K562 (cell line): ENCODE data around the gene PNCK. TPM values are rescaled to one million over a fixed set of nuclear protein-coding genes. Genes with fewer than 3 reads are reported as not detected.

ENCODE experiments used
- ATAC-seq: fragments of 200-7000 bp; cut with Tn5 transposase; 3 replicates; pipeline ENCODE4 v1.9.1; 2020; ENCODE audit warnings: moderate library complexity
- BruUV-seq: library from RNA; stranded (reverse); fragments of 400-500 nt; replicated peaks from 2 replicates; lab custom pipeline; 2021; lab: Mats Ljungman, UMichigan
- CTCF ChIA-PET: fragments of 300-600 bp; formaldehyde crosslinking; extraction: SDS; loops from one replicate; lab custom pipeline; 2021; ENCODE audit warnings: low intra/inter-chr PET ratio; lab: Yijun Ruan, JAX
- POLR2A ChIA-PET: fragments of 300-600, 350-650 bp; sonication (Branson Sonifier 250); formaldehyde crosslinking; extraction: SDS; loops from one replicate; lab custom pipeline; 2021; ENCODE audit warnings: antibody characterized with exemption, inconsistent platforms; lab: Yijun Ruan, JAX
- DNase-seq, 4 experiments: peaks; one replicate each; pipeline versions ENCODE4 v3.0.0 to v3.0.0-alpha.2; 2011 to 2018; ENCODE audit warnings: low spot score in 3 of 4, mixed read lengths in 3 of 4; ENCODE audit errors: extremely low read depth in 1 of 4
- FAIRE-seq: peaks from 2 replicates; lab custom pipeline; 2011; peaks lifted over from hg19 to GRCh38; lab: Jason Lieb, UNC
- H2AFZ ChIP-seq: 2 replicates; pipeline ENCODE4 v1.6.0; 2011; ENCODE audit warnings: low read depth, low read length, control low read depth, inconsistent platforms
- H3K27ac ChIP-seq: fragments of 200-600 bp; 3 replicates; pipeline ENCODE4 v1.8.0; 2011; ENCODE audit warnings: low read depth, mild to moderate bottlenecking, control low read depth, inconsistent platforms, low read length, moderate library complexity, mixed read lengths; ENCODE audit errors: extremely low read depth
- H3K27me3 ChIP-seq, 2 experiments: fragments of 300-600 bp in 1 of 2; 2 replicates in 1 of 2; 3 replicates in 1 of 2; pipeline versions ENCODE4 v1.6.0 to v1.8.0; 2011; ENCODE audit warnings: inconsistent platforms in 2 of 2, low read length in 2 of 2, mild to moderate bottlenecking in 1 of 2, mixed read lengths in 1 of 2, moderate library complexity in 1 of 2; ENCODE audit not compliant: control insufficient read depth in 2 of 2, insufficient read depth in 2 of 2
- H3K36me3 ChIP-seq: fragments of 300-600 bp; 3 replicates; pipeline ENCODE4 v1.8.0; 2011; ENCODE audit warnings: mild to moderate bottlenecking, low read length, inconsistent platforms; ENCODE audit not compliant: control insufficient read depth, insufficient read depth
- H3K4me1 ChIP-seq, 2 experiments: fragments of 200-600 bp in 1 of 2; replicated peaks in 1 of 2; 2 replicates in 1 of 2; 3 replicates in 1 of 2; pipeline versions ENCODE4 v1.5.1 to v1.8.0; 2011; ENCODE audit warnings: inconsistent platforms in 2 of 2, low read length in 2 of 2, mild to moderate bottlenecking in 1 of 2, mixed read lengths in 1 of 2, moderate library complexity in 1 of 2; ENCODE audit not compliant: control insufficient read depth in 2 of 2, insufficient read depth in 2 of 2
- H3K4me2 ChIP-seq: 2 replicates; pipeline ENCODE4 v1.6.1; 2011; ENCODE audit warnings: low read length, control low read depth, inconsistent platforms, mixed read lengths; ENCODE audit not compliant: insufficient read depth
- H3K4me3 ChIP-seq: fragments of 200-600 bp; sonication (generic), shearing (Covaris generic); 2 replicates; pipeline ENCODE4 v1.5.1; 2016; ENCODE audit warnings: control low read depth, inconsistent platforms
- H3K79me2 ChIP-seq: fragments of 200-600 bp; 3 replicates; pipeline ENCODE4 v1.8.0; 2011; ENCODE audit warnings: low read length, inconsistent platforms; ENCODE audit not compliant: control insufficient read depth, insufficient read depth
- H3K9ac ChIP-seq, 2 experiments: 2 replicates each; pipeline versions ENCODE4 v1.6.0 to v1.6.1; 2011; ENCODE audit warnings: low read depth in 2 of 2, low read length in 2 of 2, control low read depth in 1 of 2, inconsistent platforms in 1 of 2, mild to moderate bottlenecking in 1 of 2, mixed read lengths in 1 of 2; ENCODE audit not compliant: insufficient read depth in 1 of 2
- H3K9me1 ChIP-seq: one replicate; pipeline ENCODE4 v1.6.0; 2011; ENCODE audit warnings: inconsistent platforms, mild to moderate bottlenecking, low read length, moderate library complexity; ENCODE audit not compliant: control insufficient read depth, insufficient read depth
- H3K9me3 ChIP-seq: replicated peaks from 2 replicates; pipeline ENCODE4 v1.5.1; 2011; ENCODE audit warnings: low read depth, low read length, inconsistent platforms; ENCODE audit not compliant: control insufficient read depth, insufficient read depth
- H4K20me1 ChIP-seq: replicated peaks from 2 replicates; pipeline ENCODE4 v1.6.1; 2011; ENCODE audit warnings: low read length, inconsistent platforms, mixed read lengths; ENCODE audit not compliant: control insufficient read depth, insufficient read depth
- CHD2 ChIP-seq: IDR thresholded peaks from 2 replicates; pipeline ENCODE4 v1.6.1; 2011; ENCODE audit warnings: low read depth, low read length
- ELF1 ChIP-seq: fragments of 200-800 bp; sonication (Bioruptor generic); IDR thresholded peaks from 2 replicates; pipeline ENCODE4 v1.6.1; 2016; ENCODE audit warnings: missing genetic modification characterization, missing compliant biosample characterization
- IRF2 ChIP-seq: sonication (generic); formaldehyde crosslinking; IDR thresholded peaks from 2 replicates; pipeline ENCODE4 v1.8.1; 2022; ENCODE audit warnings: mild to moderate bottlenecking, missing genetic modification reagents
- MLLT1 ChIP-seq, 2 experiments: fragments of 450-650 bp; IDR thresholded peaks; 2 replicates each; pipeline ENCODE4 v1.6.1; 2016
- TGIF2 ChIP-seq: sonication (generic); formaldehyde crosslinking; IDR thresholded peaks from 2 replicates; pipeline ENCODE4 v1.8.1; 2022; ENCODE audit warnings: mild to moderate bottlenecking, missing genetic modification reagents, moderate library complexity
- ZC3H4 ChIP-seq: sonication (generic); formaldehyde crosslinking; IDR thresholded peaks from 2 replicates; pipeline ENCODE4 v1.9.0; 2021; ENCODE audit warnings: missing genetic modification reagents, borderline replicate concordance
- WGBS: fragments of 100-300 bp; shearing (Covaris generic); methylation state at CpG from one replicate; pipeline ENCODE4 v1.1.6; 2016; ENCODE audit warnings: low coverage, mixed read lengths; ENCODE audit not compliant: insufficient coverage; ENCODE audit errors: missing lambda C conversion rate; 5-methylcytosine and 5-hydroxymethylcytosine counted together
- in situ Hi-C: fragments of 300-500 bp; cut with MboI; formaldehyde crosslinking; loops from 4 replicates; pipeline ENCODE4 v1.15.0; 2018; ENCODE audit warnings: inconsistent platforms, mixed read lengths
- intact Hi-C: fragments of 100-400 bp; cut with micrococcal nuclease; formaldehyde crosslinking; loops from 2 replicates; pipeline ENCODE4 v1.14.2; 2022
- polyA plus RNA-seq, 8 experiments: library from polyadenylated mRNA; depleted of rRNA in 4 of 8; stranded (reverse) in 5 of 8; unstranded in 3 of 8; fragments of >200 nt; fragmentation: Nextera tagmentation in 2 of 8; fragmentation: Illumina TruSeq in 1 of 8; extraction: Ambion mirVana in 2 of 8; extraction: Trizol in 1 of 8; gene quantifications; 2 replicates each; pipeline versions ENCODE4 v1.2.1 to v1.2.3, GENCODE V29; 2011 to 2014; ENCODE audit warnings: inconsistent platforms in 1 of 8, missing spikeins in 1 of 8
- total RNA-seq, 7 experiments: library from RNA; depleted of rRNA in 6 of 7; stranded (reverse); fragments of >200 nt in 6 of 7; fragmentation: Illumina TruSeq in 2 of 7; extraction: Trizol in 2 of 7; gene quantifications; 2 replicates each; pipeline versions ENCODE4 v1.2.1 to v1.2.3, GENCODE V29; 2011 to 2021; ENCODE audit warnings: low replicate concordance in 1 of 7

Gene PNCK
- total and polyA plus RNA-seq, 9 of the 15 experiments (the other 6 are each of a cell fraction or from before 2014, with no cell fraction given): 0.13 to 7.5 (median 1.2) TPM; not detected in 1

- POLR2A ChIA-PET: interaction anchor here (0.5 kb wide), 1 partner anchor 8 kb away, joined by 3 read pairs; no protein-coding TSS in a partner anchor
- in situ Hi-C loops: no loop called here
- H3K79me2 ChIP-seq: no peaks in the 10 kb centered on the region
- WGBS: 51% methylated on average over 7 of the region's 8 CpGs
- ATAC-seq (no peak), FAIRE-seq (no peak), DNase-seq (no peak)
- no peak overlapping the region for H3K27ac ChIP-seq
- H4K20me1 ChIP-seq: peaks cover 5% of the 10 kb centered on the region; the same call in 1 of the 2 replicates
- intact Hi-C loops: no loop called here
- no peak overlapping the region for H3K4me3 ChIP-seq
- no peak for TF ChIP-seq ELF1 (tag)
- no peak for TF ChIP-seq ZC3H4 (CRISPR knock-in tag)
- H3K36me3 ChIP-seq: no peaks in the 10 kb centered on the region
- H2AFZ ChIP-seq: no peak overlapping the region
- peaks cover 0 to 20% of the 10 kb centered on the region in 2 experiments; a peak in 2 of 5 replicates for H3K4me1 ChIP-seq
- no peak overlapping the region for H3K4me2 ChIP-seq
- H3K27me3 ChIP-seq: peaks cover 18 to 79% of the 10 kb centered on the region in 2 experiments; a peak in 3 of 5 replicates
- H3K9ac ChIP-seq: no peak overlapping the region; a peak in 1 of 4 replicates
- BruUV-seq: no TSS peak
- CTCF ChIA-PET: no interaction called here
- no peaks in the 10 kb centered on the region for H3K9me1 ChIP-seq
- no peaks in the 10 kb centered on the region for H3K9me3 ChIP-seq
These were observed 45.5 kb downstream of the PNCK start for GRCh38 chrX:153628129-153628528.

- Histone ChIP-seq H3K4me1 (peaks cover 0 to 20% of the 10 kb centered on the region in 2 experiments; a peak in 2 of 5 replicates), H3K9me3 (no peaks in the 10 kb centered on the region), H3K79me2 (no peaks in the 10 kb centered on the region), H3K36me3 (no peaks in the 10 kb centered on the region), H3K9me1 (no peaks in the 10 kb centered on the region), H4K20me1 (peaks cover 6% of the 10 kb centered on the region; the same call in 1 of the 2 replicates), H2AFZ (no peak overlapping the region), H3K4me3 (no peak overlapping the region), H3K27me3 (peaks cover 22 to 79% of the 10 kb centered on the region in 2 experiments; a peak in 3 of 5 replicates), H3K4me2 (no peak overlapping the region), H3K27ac (no peak overlapping the region)
- ChIA-PET CTCF (no interaction called here), POLR2A (interaction anchor here (0.5 kb wide), 1 partner anchor 8 kb away, joined by 3 read pairs; no protein-coding TSS in a partner anchor)
- FAIRE-seq: no peak
- no peak for ATAC-seq
- no peak for DNase-seq
- WGBS: 17% methylated on average over 1 of the region's 15 CpGs
- in situ Hi-C loops: no loop called here
- BruUV-seq: no TSS peak
- TF ChIP-seq IRF2 (no peak), CHD2 (no peak), TGIF2 (CRISPR knock-in tag) (no peak), MLLT1 (IDR thresholded peaks at IDR 0.05) (no peak)
- TF ChIP-seq, all 486 proteins: peak for 0
- H3K9ac ChIP-seq: no peak overlapping the region; a peak in 1 of 4 replicates
- intact Hi-C loops: no loop called here
These were observed 45.9 kb downstream of the PNCK start for GRCh38 chrX:153627675-153628111.
